ENCODE data around the gene CLDN3.
"Not testable (repeated sequence)": the region's sequence is repeated elsewhere in the genome, so short reads cannot be mapped to it uniquely, and the experiment has no call there.

Gene CLDN3

DNA sequence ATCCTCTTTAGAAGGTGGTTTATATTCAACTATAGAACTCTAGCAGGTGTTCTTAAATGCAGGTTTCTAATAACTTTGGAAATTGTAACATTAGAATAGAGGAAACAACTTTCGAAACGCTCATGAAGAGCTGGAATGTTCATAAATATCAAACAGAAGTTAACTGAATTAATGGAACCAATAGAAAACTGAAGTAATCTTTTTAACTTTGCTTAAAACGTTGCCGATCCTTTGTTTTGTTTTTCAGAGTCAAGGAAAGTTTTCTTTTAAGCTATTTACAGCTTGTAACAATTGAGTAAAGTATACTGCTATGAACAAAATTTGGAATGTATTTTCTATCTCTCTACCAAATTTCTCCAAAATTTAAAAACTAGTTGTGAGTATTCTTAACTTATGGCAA lies 19.0 kb upstream of the CLDN3 start:
- FAIRE-seq = no peak
- DNase-seq (ENCODE audit: insufficient read length, low spot score) = no peak
- no peak for TF ChIP-seq POLR2A (IDR thresholded peaks at IDR 0.05; ENCODE audit: low read depth, low read length)

DNA sequence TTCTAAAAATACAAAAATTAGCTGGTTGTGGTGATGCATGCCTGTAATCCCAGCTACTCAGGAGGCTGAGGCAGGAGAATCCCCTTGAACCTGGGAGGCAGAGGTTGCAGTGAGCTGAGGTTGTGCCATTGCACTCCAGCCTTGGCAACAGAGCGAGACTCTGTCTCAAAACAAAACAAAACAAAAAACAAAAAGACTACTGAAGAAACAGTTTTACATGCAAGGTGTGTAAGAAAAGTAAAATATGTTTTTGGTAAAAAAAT lies 17.6 kb upstream of the CLDN3 start:
- FAIRE-seq; DNase-seq (ENCODE audit: insufficient read length, low spot score): not testable (repeated sequence)

DNA sequence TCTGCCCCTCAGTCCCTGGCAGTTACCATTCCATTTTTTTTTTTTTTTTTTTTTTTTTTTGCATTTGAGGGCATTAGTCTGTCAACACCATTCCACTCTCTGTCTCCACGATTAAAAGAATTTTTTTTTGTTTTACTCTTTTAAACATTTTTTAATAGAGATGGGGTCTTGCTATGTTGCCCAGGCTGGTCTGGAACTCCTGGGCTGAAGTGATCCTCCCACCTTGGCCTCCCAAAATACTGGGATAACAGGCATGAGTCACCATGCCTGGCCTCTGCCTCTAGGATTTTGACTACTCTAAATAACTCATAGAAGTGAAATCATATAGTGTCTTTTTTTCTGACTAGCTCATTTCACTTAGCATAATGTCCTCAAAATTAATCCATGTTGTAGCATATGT lies 16.5 kb upstream of the CLDN3 start:
- FAIRE-seq = no peak
- DNase-seq (ENCODE audit: insufficient read length, low spot score) = no peak
- TF ChIP-seq POLR2A (IDR thresholded peaks at IDR 0.05; ENCODE audit: low read depth, low read length) = no peak

DNA sequence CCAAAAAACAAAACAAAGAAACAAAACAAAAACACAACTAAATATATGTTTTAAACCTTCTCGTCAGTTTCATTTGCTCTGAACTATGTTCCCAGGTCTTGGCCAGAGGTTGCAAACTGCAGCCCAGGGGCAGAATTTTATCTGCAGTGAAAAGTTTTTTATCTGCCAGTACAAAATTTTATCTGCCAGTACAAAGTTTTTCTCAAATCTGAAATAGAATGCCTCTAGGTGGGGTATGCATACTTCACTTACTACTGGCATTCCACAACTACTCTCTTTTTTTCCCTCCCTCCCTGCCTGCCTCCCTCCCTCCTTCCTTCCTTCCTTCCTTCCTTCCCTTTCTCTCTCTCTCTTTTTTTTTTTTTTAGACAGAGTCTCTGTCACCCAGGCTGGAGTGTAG lies 9.4 kb upstream of the CLDN3 start:
- FAIRE-seq (no peak), DNase-seq (ENCODE audit: insufficient read length, low spot score) (no peak)
- TF ChIP-seq POLR2A (IDR thresholded peaks at IDR 0.05; ENCODE audit: low read depth, low read length) = no peak

DNA sequence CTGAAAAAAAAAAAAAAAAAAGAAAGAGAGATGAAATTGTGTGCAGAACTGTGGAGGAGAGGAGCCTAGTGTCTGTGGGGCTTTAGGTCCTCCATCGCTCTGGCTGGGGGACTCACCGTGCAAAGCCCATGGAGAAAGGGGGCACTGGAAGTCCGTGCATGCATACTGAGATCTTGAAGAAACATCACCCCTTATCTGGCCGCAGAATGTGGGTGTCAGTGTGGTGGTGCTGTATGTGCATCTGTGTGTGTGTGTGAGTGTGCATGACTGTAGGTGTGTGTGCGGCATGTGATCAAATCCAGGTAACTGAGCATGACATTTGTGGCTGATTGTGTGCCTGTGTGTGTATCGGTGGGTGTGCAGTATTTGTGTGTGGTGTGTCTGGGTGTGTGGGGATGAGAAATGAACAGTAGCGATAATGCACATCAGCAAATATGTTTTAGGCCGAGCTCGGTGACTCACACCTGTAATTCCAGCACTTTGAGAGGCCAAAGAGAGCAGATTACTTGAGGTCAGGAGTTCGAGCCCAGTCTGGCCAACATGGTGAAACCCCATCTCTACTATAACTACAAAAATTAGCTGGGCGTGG lies 8.8 kb upstream of the CLDN3 start:
- no peak for TF ChIP-seq POLR2A (IDR thresholded peaks at IDR 0.05; ENCODE audit: low read depth, low read length)
- no peak for FAIRE-seq
- no peak for DNase-seq (ENCODE audit: insufficient read length, low spot score)

DNA sequence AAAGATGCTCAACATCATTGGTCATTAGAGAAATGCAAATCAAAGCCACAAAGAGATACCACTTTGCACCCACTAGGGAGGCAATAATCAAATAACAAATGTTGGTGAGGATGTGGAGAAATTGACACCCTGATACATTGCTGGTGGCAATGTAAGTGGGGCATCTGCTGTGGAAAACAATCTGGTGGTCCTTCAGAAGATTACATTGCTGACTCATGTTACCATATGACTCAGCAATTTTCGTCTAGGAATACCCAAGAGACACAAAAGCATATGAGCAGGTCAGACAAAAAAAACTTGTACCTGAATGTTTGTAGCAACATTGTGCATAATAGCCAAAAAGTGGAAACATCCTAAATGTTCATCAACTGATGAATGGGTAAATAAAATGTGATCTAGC lies 4.9 kb upstream of the CLDN3 start:
- FAIRE-seq (no peak), DNase-seq (ENCODE audit: insufficient read length, low spot score) (no peak)
- TF ChIP-seq POLR2A (IDR thresholded peaks at IDR 0.05; ENCODE audit: low read depth, low read length) = no peak

DNA sequence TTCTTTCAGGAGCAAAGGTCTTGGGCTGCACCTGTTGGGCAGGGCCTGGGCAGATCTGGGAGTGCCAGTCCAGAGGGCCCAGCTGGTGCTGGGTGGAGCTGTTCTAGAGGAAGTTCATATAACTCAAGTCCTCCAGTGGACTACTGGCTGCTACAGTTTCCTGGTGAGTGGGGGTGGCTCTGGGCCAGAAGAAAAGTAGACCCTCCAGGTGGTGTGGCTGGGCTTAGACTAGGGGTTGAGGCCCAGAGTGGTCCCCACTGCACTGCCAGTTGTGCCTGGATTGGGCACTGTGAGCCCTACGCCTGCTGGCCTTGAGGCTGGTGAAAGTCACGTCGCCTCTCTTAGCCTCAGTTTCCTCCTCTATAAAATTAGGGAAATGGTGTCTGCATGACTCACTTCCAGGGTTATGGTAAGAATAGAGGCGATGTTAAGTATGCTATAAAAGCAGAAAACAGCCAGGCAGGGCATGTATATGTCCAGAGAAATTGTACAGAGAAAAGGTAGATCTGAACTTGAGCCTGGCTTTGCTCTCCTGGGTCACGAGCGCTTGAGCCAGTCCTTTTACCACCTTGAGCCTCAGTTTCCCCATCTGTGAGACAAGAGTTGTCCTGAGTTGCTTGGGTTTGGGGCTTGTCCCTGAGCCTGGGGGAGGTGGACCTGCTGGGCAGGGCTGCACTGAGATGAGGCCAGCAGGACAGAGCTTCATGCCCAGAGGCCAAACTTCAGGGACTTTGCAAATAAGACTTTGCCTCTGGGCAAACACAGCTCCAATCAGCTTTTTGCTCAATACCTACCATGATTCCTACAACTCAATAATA lies 3.8 kb upstream of the CLDN3 start:
- FAIRE-seq = no peak
- no peak for DNase-seq (ENCODE audit: insufficient read length, low spot score)
- no peak for TF ChIP-seq POLR2A (IDR thresholded peaks at IDR 0.05; ENCODE audit: low read depth, low read length)

DNA sequence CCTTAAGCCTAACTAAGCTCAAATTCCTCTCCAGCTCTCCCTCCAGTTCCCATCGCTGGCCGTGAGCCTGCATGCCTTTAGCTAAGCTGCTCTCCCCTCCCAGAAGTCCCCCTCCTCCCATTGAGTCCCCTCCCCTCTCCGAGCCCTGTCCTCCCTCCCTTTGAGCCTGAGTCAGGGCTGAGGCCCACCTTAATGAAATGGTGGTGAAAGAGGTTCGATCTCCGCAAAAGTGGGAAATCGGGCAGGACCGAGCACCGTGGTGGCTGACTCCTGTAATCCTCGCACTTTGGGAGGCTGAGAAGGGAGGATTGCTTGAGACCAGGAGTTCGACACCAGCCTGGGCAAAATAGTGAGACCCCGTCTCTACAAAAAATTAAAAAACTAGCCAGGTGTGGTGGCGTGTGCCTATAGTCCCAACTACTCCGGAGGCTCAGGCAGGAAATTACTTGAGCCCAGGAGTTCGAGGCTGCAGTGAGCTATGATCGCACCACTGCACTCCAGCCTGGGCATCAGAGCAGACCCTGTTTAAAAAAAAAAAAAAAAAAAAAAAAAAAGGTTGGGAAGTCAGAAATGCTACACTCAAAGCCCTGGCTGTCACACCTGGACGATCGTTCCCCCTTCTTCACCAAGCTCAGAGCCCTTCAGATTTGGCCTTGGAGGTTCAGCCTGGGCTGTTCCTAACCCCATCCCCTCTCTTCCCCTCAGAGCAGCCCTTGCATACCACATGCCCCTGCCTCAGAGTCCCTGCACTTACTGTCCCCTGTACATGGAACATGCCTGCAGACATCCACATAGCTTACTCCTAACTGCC lies 995 bp upstream of the CLDN3 start:
- no peak for TF ChIP-seq POLR2A (IDR thresholded peaks at IDR 0.05; ENCODE audit: low read depth, low read length)
- no peak for DNase-seq (ENCODE audit: insufficient read length, low spot score)
- FAIRE-seq = no peak

DNA sequence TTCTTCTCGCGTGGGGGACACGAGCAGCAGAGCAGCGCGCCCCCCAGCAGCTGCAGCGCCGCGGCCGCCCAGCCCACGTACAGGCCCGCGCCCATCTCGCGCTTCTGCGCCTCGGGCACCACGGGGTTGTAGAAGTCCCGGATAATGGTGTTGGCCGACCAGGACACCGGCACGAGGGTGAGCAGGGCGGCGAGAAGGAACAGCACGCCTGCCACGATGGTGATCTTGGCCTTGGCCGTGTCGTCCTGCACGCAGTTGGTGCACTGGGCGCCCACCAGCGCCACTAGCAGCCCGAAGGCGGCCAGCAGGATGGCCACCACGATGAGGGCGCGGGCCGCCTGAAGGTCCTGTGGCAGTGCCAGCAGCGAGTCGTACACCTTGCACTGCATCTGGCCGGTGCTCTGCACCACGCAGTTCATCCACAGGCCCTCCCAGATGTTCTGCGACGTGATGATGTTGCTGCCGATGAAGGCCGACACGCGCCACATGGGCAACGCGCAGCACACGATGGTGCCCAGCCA lies 529 bp downstream of the CLDN3 start:
- no peak for FAIRE-seq
- DNase-seq (ENCODE audit: insufficient read length, low spot score) = no peak
- TF ChIP-seq POLR2A (IDR thresholded peaks at IDR 0.05; ENCODE audit: low read depth, low read length) = no peak

DNA sequence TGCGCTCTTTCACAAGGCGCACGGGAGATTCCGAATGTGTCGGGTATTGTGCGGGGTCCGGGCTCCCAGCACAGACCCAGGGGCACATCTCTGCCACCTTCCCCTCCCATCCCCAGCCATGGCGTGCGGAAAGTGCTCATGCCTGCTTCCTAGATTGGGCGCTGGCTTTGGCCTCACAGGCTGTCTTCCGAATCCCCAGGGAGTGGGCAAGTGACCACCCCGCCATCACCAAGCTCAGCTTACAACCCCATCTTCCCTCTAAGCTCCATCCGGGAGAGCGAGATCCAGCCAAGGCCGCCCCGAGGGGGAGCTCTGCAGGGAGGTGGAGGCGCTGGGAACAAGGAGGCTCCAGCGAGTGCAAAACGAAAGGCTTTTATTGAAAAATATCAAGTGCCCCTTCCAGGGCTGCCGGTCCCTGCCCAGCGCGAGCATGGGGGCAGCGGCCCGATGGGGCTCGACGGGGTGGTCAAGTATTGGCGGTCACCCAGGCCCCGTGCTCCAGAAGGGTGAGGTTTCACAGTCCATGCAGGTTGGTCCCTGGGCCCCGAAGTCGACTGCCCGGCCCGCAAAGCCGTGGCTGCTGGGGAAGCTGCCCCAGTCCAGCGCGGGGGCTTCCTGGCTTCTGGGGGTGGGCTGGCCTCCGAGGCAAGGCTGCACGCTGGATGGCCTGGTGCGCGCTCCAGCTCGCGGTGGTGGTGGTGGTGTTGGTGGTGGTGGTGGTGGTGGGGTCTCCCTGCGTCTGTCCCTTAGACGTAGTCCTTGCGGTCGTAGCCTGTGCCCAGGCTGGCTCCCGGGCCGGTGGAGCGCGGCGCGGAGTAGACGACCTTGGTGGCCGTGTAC lies 1.2 kb downstream of the CLDN3 start:
- no peak for DNase-seq (ENCODE audit: insufficient read length, low spot score)
- FAIRE-seq = no peak
- no peak for TF ChIP-seq POLR2A (IDR thresholded peaks at IDR 0.05; ENCODE audit: low read depth, low read length)

DNA sequence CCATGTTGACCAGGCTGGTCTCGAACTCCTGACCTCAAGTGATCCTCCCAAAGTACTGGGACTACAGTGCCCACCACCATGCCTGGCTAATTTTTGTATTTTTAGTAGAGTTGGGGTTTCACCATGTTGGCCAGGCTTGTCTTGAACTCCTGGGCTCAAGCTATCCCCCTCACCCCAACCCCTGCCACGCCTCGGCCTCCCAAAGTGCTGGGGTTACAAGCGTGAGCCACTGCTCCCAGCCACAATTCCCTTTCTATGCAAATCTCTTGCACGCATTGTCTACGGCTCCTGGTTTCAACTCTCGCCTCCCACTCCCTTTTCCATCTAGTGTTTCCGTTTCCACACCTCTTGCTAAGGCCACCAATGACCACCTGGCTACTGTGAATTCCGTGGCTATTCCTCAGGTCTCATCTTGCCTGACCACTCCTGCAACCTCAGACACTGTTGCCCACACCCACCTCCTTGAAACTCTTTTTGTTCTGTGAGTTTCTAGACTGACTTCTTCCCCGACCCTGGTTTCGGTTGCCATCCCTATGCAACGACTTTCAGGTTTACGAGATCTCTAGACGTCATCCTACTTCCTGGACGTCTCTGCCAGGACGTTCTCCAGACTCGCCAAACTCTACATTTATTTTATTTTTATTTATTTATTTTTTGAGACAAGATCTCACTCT lies 3.4 kb downstream of the CLDN3 start:
- DNase-seq (ENCODE audit: insufficient read length, low spot score) (no peak), FAIRE-seq (no peak)
- no peak for TF ChIP-seq POLR2A (IDR thresholded peaks at IDR 0.05; ENCODE audit: low read depth, low read length)

DNA sequence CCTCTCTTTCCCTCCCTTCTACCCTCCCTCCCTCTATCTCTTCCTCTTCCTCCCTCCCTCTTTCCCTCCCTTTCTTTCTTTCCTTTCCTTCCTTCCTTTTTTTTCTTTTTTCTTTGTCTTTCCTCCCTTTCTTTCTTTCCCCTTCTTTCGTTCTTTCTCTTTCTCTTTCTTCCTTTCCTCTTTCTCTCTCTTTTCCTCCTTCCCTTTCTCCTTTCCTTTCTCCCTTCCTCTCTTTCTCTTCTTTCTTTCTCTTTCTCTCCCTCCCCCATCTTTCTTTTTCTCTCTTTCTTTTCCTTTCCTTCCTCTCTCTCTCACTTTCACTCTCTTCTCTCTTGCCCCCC lies 7.4 kb downstream of the CLDN3 start:
- no peak for TF ChIP-seq POLR2A (IDR thresholded peaks at IDR 0.05; ENCODE audit: low read depth, low read length)
- DNase-seq (ENCODE audit: insufficient read length, low spot score) (no peak), FAIRE-seq (no peak)

DNA sequence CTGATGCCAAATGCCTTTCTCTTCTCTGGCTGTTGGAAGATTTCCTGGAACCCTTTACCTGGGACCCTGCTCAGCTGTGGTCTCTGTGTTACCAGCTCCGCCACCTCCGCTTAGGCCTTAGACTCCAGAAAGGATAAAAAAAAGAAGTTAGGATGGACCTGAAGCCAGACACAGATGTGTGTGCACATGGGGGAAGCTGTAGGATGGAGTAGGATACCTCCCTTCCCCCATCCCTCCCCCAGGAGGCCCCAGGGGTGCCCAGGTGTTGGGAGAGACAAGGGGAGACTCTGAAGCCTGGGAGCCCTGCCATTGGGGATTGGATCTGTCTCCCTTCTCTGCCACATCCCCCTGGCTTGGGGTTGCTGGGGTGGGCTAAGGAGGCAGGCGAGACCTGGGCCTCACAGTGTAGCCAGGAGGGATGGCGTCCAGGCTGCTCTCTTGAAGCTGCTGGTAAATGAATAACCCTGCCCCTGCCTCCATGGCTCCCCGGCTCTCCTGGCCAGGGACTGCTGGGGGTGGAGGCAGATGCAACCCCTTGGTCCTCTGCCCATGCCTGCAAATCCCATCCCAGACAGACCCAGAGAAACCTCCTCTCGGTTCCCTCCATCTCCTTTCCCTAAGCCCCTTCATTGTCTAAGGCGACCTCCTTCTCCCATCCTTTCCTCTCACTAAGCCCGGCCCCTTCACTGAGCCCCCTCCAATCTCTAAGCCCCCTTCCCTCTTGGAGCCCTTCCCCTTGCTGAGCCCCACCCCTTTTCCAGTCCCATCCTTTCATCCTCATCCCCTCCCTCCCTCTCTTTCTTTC lies 8.0 kb downstream of the CLDN3 start:
- DNase-seq (ENCODE audit: insufficient read length, low spot score) (no peak), FAIRE-seq (no peak)
- no peak for TF ChIP-seq POLR2A (IDR thresholded peaks at IDR 0.05; ENCODE audit: low read depth, low read length)

All from H54 (cell line).